ENCODE data around the gene TNFRSF8.
"Not testable (repeated sequence)": the region's sequence is repeated elsewhere in the genome, so short reads cannot be mapped to it uniquely, and the experiment has no call there.

The TNFRSF8 gene

GRCh38 chr1:12088607-12089006 lies 25.5 kb downstream of the TNFRSF8 start:
- no peak for DNase-seq

GRCh38 chr1:12090326-12090725 lies 27.2 kb downstream of the TNFRSF8 start:
- no peak for DNase-seq

- DNase-seq = no peak
These were observed 28.1 kb downstream of the TNFRSF8 start for GRCh38 chr1:12091191-12091590.

- DNase-seq = no peak
These were observed 31.1 kb downstream of the TNFRSF8 start for GRCh38 chr1:12094180-12094579.

GRCh38 chr1:12095452-12096263 lies 32.6 kb downstream of the TNFRSF8 start:
- no peak for DNase-seq

GRCh38 chr1:12096615-12097014 lies 33.5 kb downstream of the TNFRSF8 start:
- no peak for DNase-seq

- no peak for DNase-seq
These were observed 34.2 kb downstream of the TNFRSF8 start for GRCh38 chr1:12097321-12097720.

GRCh38 chr1:12098786-12099185 lies 35.7 kb downstream of the TNFRSF8 start:
- no peak for DNase-seq

- DNase-seq = no peak
These were observed 36.5 kb downstream of the TNFRSF8 start for GRCh38 chr1:12099610-12100009.

- DNase-seq = no peak
These were observed 37.0 kb downstream of the TNFRSF8 start for GRCh38 chr1:12100071-12100470.

GRCh38 chr1:12101120-12101519 lies 38.0 kb downstream of the TNFRSF8 start:
- DNase-seq = not testable (repeated sequence)

- DNase-seq = no peak
These were observed 39.0 kb downstream of the TNFRSF8 start for GRCh38 chr1:12102066-12102465.

- DNase-seq = no peak
These were observed 41.3 kb downstream of the TNFRSF8 start for GRCh38 chr1:12104417-12104816.

GRCh38 chr1:12106153-12106552 lies 43.0 kb downstream of the TNFRSF8 start:
- no peak for DNase-seq

GRCh38 chr1:12106861-12107260 lies 43.8 kb downstream of the TNFRSF8 start:
- DNase-seq = not testable (repeated sequence)

- DNase-seq = no peak
These were observed 44.6 kb downstream of the TNFRSF8 start for GRCh38 chr1:12107718-12108117.

GRCh38 chr1:12109901-12110300 lies 46.8 kb downstream of the TNFRSF8 start:
- DNase-seq = no peak

- DNase-seq = no peak
These were observed 48.6 kb downstream of the TNFRSF8 start for GRCh38 chr1:12111741-12112140.

- DNase-seq = no peak
These were observed 49.6 kb downstream of the TNFRSF8 start for GRCh38 chr1:12112711-12113161.

- DNase-seq = no peak
These were observed 50.6 kb downstream of the TNFRSF8 start for GRCh38 chr1:12113433-12114339.

GRCh38 chr1:12114340-12114683 lies 51.2 kb downstream of the TNFRSF8 start:
- DNase-seq = no peak

- DNase-seq = no peak
These were observed 51.8 kb downstream of the TNFRSF8 start for GRCh38 chr1:12114916-12115315.

GRCh38 chr1:12121212-12122003 lies 58.3 kb downstream of the TNFRSF8 start:
- no peak for DNase-seq
